A549 treated with CpdA at 1 μM for 4 hours (cell line): ENCODE measurements around the gene TRMU. TPM values are rescaled to one million over a fixed set of nuclear protein-coding genes. Genes with fewer than 3 reads are reported as not detected.

ENCODE experiments used
- total RNA-seq: library from RNA; stranded (reverse); fragments of 200-300 nt; extraction: Qiagen RNA extraction; gene quantifications from 5 replicates; pipeline ENCODE4 v1.2.3, GENCODE V29; 2022; ENCODE audit warnings: low read depth

Gene TRMU, protein sequence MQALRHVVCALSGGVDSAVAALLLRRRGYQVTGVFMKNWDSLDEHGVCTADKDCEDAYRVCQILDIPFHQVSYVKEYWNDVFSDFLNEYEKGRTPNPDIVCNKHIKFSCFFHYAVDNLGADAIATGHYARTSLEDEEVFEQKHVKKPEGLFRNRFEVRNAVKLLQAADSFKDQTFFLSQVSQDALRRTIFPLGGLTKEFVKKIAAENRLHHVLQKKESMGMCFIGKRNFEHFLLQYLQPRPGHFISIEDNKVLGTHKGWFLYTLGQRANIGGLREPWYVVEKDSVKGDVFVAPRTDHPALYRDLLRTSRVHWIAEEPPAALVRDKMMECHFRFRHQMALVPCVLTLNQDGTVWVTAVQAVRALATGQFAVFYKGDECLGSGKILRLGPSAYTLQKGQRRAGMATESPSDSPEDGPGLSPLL
- 36.7 to 44.6 TPM (median 42.2 TPM) in 5 replicates for total RNA-seq

GRCh38 chr22:46335201-46336118, at the start of gene TRMU:
Gene TRMU, plus strand, starts transcription at chr22:46335714. Its CDS starts 51 bp downstream, at chr22:46335765.

DNA sequence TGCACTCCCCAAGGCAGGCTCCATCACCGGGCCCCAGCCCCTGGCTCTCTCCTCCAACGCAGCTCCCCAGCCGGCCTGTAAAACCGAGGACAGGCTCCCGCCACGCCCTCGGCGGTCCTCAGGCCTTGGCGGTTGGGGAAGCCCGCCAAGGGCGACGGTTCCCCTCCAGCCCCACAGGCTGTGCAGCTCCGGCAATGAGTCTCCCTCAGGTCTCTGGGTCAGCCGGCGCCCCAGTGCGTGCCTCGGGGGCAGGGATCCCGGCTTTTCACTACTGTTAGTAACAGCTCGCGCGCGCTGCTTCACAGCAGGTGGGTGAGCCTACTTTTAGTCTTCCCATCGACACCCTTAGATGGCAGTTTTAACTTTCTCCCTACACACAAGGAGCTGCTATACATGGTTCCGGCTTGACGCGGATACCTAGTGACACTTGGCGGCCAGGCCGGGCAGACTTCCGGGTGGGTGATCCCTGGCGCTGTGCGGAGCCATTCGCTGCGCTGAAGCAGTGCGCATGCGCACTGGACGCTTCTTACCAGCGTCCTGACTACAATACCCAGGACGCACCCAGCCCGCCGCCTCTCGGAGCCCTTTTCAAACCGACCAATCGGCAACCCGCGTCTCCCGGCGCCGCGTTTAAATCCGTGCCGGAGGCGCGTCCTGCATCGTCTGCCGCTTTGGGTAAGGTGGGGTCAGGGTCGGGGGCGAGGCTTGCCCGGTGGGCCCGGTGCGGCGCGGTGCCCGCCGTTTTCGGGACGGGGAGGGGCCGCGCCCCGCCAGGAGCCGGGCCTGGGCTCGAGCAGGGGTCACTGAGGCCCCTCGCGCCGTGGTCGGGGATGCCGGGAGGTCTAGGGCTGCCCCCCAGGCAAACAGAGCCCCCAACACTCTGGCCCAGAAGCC, 39.0 kb upstream of the TRMU start, which contains the start of gene GTSE1:
Gene GTSE1, plus strand, starts transcription at position 614 of the 894 bp plus-strand sequence. CDS start 531 bp downstream, outside the sequence.

Other genes with a start within 250 kb of the TRMU start
- 0.77 to 1.7 TPM (median 1.2 TPM) in 5 replicates for gene PPARA, start 185.2 kb upstream of the TRMU start, total RNA-seq
- 8.7 to 11.5 TPM (median 10.3 TPM) in 5 replicates for gene CDPF1, start 85.4 kb upstream of the TRMU start, total RNA-seq
- not detected in 5 replicates for gene PKDREJ, start 72.4 kb upstream of the TRMU start, total RNA-seq
- 10.9 to 16.1 TPM (median 12.4 TPM) in 5 replicates for gene TTC38, start 67.7 kb upstream of the TRMU start, total RNA-seq
- gene GTSE1, start 38.8 kb upstream of the TRMU start, total RNA-seq, result 28.8 to 34.6 TPM (median 32.0 TPM) in 5 replicates
- 23.2 to 26.2 TPM (median 25.6 TPM) in 5 replicates for gene CELSR1, start 201.9 kb downstream of the TRMU start, total RNA-seq